Choroid plexus epithelial cell (primary cell): ENCODE data around the gene DRC7.

Experiments used
- DNase-seq: peaks from one replicate; pipeline ENCODE4 v3.0.0-alpha.2; 2010; ENCODE audit warnings: low read depth
- H3K4me3 ChIP-seq: 2 replicates; pipeline ENCODE4 v1.5.1; 2011; ENCODE audit warnings: low read depth, mild to moderate bottlenecking, control low read depth, low read length, moderate library complexity
- CTCF ChIP-seq: conservative IDR thresholded peaks from 2 replicates; pipeline ENCODE4 v1.5.1; 2011; ENCODE audit warnings: low read depth, mild to moderate bottlenecking, control low read depth, inconsistent platforms, low read length, moderate library complexity

The DRC7 gene

DNA sequence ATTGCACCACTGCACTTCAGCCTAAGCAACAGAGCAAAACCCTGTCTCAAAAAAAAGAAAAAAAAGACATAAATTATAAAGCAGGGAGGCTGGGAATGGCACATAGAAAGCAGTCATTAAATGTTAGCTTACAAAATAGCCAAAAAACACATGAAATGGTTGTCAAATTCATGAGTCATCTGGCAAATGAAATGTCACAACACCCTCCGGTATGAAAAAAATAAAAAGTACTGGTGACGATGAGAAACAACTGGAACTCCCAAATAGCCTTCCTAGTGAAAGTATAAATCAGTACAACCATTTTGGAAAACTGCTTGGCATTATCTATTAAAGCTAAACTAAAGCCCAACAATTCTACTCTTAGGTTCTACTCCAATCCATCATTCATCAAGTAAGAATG is 37.4 kb downstream of the DRC7 start:
- no peak for TF ChIP-seq CTCF
- DNase-seq, result peak; percentile 33
- H3K4me3 ChIP-seq, result no peak overlapping the region

DNA sequence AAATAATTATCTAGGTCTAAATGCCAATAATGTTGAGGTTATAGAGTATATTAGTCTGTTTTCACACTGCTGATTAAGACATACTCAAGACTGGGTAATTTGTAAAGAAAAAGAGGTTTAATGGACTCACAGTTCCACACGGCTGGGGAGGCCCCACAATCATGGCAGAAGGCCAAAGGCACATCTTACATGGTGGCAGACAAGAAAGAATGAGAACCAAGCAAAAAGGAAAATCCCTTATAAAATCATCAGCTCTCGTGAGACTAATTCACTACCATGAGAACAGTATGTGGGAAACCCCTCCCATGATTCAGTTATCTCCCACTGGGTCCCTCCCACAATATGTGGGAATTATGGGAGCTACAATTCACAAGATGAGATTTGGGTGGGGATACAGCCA is 38.1 kb downstream of the DRC7 start:
- no peak for TF ChIP-seq CTCF
- no peak overlapping the region for H3K4me3 ChIP-seq
- no peak for DNase-seq

DNA sequence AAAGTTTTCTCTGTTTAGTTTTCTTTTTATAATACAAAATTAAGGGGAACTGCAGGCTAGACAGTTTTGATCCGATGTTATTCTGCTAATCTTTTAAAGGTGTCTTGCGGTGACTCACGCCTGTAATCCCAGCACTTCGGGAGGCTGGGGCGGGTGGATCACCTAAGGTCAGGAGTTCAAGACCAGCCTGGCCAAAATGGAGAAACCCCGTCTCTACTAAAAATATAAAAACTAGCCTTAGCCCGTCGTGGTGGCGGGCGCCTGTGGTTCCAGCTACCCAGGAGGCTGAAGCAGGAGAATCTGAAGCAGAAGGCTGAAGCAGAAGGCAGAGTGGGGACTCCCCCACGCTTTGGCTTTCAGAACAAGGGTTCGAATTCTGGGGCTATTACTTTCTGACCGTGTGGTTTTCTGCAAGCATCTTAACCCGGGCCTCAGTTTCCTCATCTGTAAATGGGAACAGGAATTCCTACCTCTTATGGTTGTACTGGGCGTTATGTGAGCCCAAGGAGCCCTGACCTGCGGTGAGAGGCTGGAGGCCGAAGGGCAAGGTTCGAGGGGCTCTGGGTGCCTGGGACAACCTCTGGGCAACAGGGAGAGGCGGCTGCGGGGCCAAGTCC is 39.8 kb downstream of the DRC7 start:
- TF ChIP-seq CTCF, result no peak
- no peak for DNase-seq
- peak overlapping the region; percentile 87 for H3K4me3 ChIP-seq

GRCh38 chr16:57734925-57735754 is 40.5 kb downstream of the DRC7 start:
- peak overlapping the region; percentile 99 for H3K4me3 ChIP-seq
- TF ChIP-seq CTCF, result no peak
- peak; percentile 100 for DNase-seq

DNA sequence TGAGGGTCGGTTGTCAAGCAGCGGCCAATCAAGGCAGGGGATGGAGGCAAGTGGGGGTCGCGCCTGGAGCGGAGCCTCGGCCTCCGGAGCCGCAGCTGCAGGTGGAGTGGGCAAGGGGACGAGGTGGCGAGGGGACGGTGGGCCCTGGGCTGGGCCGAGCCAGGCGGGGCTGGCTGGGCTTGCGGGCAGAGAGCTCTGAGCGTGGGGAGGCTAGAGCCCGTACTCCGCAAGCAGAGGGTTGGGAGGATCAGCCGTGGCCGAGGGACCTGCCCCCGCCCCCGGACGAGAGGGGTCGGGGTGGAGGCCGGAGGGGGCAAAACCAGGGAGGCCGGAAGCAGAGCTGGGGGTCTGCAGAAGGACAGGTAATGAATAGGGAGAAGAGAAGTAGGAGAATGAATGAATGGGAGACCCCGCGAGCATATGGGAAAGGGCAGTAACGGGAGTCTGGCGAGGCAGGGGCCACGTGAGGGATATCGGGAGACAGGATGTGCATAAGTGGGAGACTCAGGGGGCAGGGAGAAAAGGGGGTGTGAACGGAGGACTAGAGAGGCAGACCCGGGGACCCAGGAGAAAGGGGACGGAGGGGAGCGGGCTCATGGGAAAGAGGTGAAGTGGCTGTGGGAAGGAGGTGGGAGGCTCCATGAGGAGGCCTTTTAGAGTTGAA is 41.3 kb downstream of the DRC7 start, which contains the start of gene KATNB1:
Gene KATNB1 (plus strand): TSS at position 16 of the 664 bp plus-strand sequence. CDS start 1,474 bp downstream, outside the sequence.
- peak; percentile 24 for DNase-seq

More for the DNA sequence above, 41.3 kb downstream of the DRC7 start, which contains the start of gene KATNB1:
- H3K4me3 ChIP-seq, result peak within 1 kb of the TSS; percentile 99
- TF ChIP-seq CTCF, result no peak
